A549 (cell line): ENCODE measurements around the gene RNF213. TPM values are rescaled to one million over a fixed set of nuclear protein-coding genes. Genes with fewer than 3 reads are reported as not detected.

Experiments used
- ATAC-seq, 2 experiments: fragments of 200-7000 bp in 1 of 2; fragments of >200 bp in 1 of 2; cut with Nextera tagmentation in 1 of 2; cut with Tn5 transposase in 1 of 2; 3 replicates each; pipeline versions ENCODE4 v1.8.0 to v1.9.1; 2018 to 2020; ENCODE audit warnings: mild to moderate bottlenecking in 1 of 2, moderate library complexity in 1 of 2
- CTCF ChIA-PET: fragments of 300-600 bp; sonication (Branson Sonifier 250); formaldehyde crosslinking; extraction: SDS; loops from one replicate; lab custom pipeline; 2021; ENCODE audit warnings: antibody characterized with exemption, inconsistent platforms; lab: Yijun Ruan, JAX
- POLR2A ChIA-PET: fragments of 350-600 bp; formaldehyde crosslinking; extraction: SDS; loops from one replicate; lab custom pipeline; 2021; ENCODE audit warnings: antibody characterized with exemption, inconsistent platforms; lab: Yijun Ruan, JAX
- DNase-seq, 2 experiments: peaks; one replicate each; pipeline versions ENCODE4 v3.0.0 to v3.0.0-alpha.2; 2011 to 2016; ENCODE audit warnings: low read depth in 1 of 2, low spot score in 1 of 2
- FAIRE-seq: peaks from 2 replicates; lab custom pipeline; 2011; peaks lifted over from hg19 to GRCh38; lab: Jason Lieb, UNC
- H3K27ac ChIP-seq, 2 experiments: fragments of >200 bp; sonication (Bioruptor Twin); formaldehyde crosslinking; 3 replicates each; pipeline ENCODE4 v1.5.1; 2016 to 2017
- H3K4me1 ChIP-seq: fragments of >200 bp; sonication (Bioruptor Twin); formaldehyde crosslinking; 3 replicates; pipeline ENCODE4 v1.6.1; 2016
- H3K4me2 ChIP-seq: fragments of >200 bp; sonication (Bioruptor Twin); formaldehyde crosslinking; 3 replicates; pipeline ENCODE4 v1.6.1; 2016
- H3K4me3 ChIP-seq: fragments of >200 bp; sonication (Bioruptor Twin); formaldehyde crosslinking; 3 replicates; pipeline ENCODE4 v1.5.1; 2016
- H3K9me3 ChIP-seq: fragments of >200 bp; sonication (Bioruptor Twin); formaldehyde crosslinking; 3 replicates; pipeline ENCODE4 v1.6.1; 2016
- ATOH8 ChIP-seq: fragments of 250-450 bp; sonication (Bioruptor Pico); IDR thresholded peaks from 2 replicates; pipeline ENCODE4 v1.5.0; 2020; ENCODE audit warnings: low read depth, mild to moderate bottlenecking, moderate library complexity
- BCL3 ChIP-seq: fragments of >200 bp; sonication (Bioruptor Twin); formaldehyde crosslinking; IDR thresholded peaks from 3 replicates; pipeline ENCODE4 v1.6.1; 2016
- BHLHE40 ChIP-seq: IDR thresholded peaks from 2 replicates; pipeline ENCODE4 v1.6.1; 2012; ENCODE audit warnings: low read depth, low read length, inconsistent platforms
- CBX2 ChIP-seq: fragments of 200-600 bp; sonication (generic); IDR thresholded peaks from 2 replicates; pipeline ENCODE4 v1.6.1; 2016; ENCODE audit warnings: low read depth, mild to moderate bottlenecking, borderline replicate concordance
- CHD2 ChIP-seq: fragments of 150-350 bp; IDR thresholded peaks from 2 replicates; pipeline ENCODE4 v1.6.1; 2014; ENCODE audit warnings: low read length; ENCODE audit not compliant: partially characterized antibody
- E2F6 ChIP-seq: IDR thresholded peaks from 2 replicates; pipeline ENCODE4 v1.6.1; 2012; ENCODE audit warnings: low read depth, borderline replicate concordance
- EHMT2 ChIP-seq: fragments of 200-600 bp; sonication (generic); IDR thresholded peaks from 2 replicates; pipeline ENCODE4 v1.6.1; 2016; ENCODE audit warnings: antibody characterized with exemption, low read depth, mild to moderate bottlenecking, moderate library complexity
- FOXS1 ChIP-seq: fragments of 250-450 bp; sonication (Bioruptor Pico); IDR thresholded peaks from 2 replicates; pipeline ENCODE4 v1.5.0; 2020; ENCODE audit warnings: mild to moderate bottlenecking, moderate library complexity
- HES2 ChIP-seq: fragments of >200 bp; sonication (Bioruptor Twin); formaldehyde crosslinking; IDR thresholded peaks from 2 replicates; pipeline ENCODE4 v1.6.1; 2016
- HOXB5 ChIP-seq: fragments of 250-450 bp; sonication (Bioruptor Pico); IDR thresholded peaks from 2 replicates; pipeline ENCODE4 v1.5.0; 2020; ENCODE audit warnings: mild to moderate bottlenecking, moderate library complexity
- JUN ChIP-seq, 2 experiments: fragments of >200 bp; sonication (Bioruptor Twin); formaldehyde crosslinking; IDR thresholded peaks; 2 replicates in 1 of 2; 3 replicates in 1 of 2; pipeline ENCODE4 v1.6.1; 2016 to 2017
- JUNB ChIP-seq: fragments of >200 bp; sonication (Bioruptor Twin); formaldehyde crosslinking; IDR thresholded peaks from 2 replicates; pipeline ENCODE4 v1.6.1; 2016
- KDM1A ChIP-seq: fragments of 200-600 bp; sonication (generic); IDR thresholded peaks from 2 replicates; pipeline ENCODE4 v1.6.1; 2016; ENCODE audit warnings: low read depth, mild to moderate bottlenecking
- KDM5A ChIP-seq: fragments of 200-600 bp; sonication (generic); IDR thresholded peaks from 2 replicates; pipeline ENCODE4 v1.6.1; 2016; ENCODE audit warnings: antibody characterized with exemption, mild to moderate bottlenecking
- NPAS2 ChIP-seq: fragments of 250-450 bp; sonication (Bioruptor Pico); IDR thresholded peaks from 2 replicates; pipeline ENCODE4 v1.8.0; 2022; ENCODE audit warnings: mild to moderate bottlenecking, moderate library complexity, borderline replicate concordance
- NR3C1 ChIP-seq: fragments of >200 bp; sonication (Bioruptor Twin); formaldehyde crosslinking; IDR thresholded peaks from 3 replicates; pipeline ENCODE4 v1.6.1; 2017
- RAD21 ChIP-seq, 2 experiments: fragments of >200 bp in 1 of 2; sonication (Bioruptor Twin) in 1 of 2; formaldehyde crosslinking in 1 of 2; IDR thresholded peaks in 1 of 2; conservative IDR thresholded peaks in 1 of 2; 2 replicates in 1 of 2; 3 replicates in 1 of 2; pipeline ENCODE4 v1.6.1; 2012 to 2018; ENCODE audit warnings: inconsistent platforms in 1 of 2
- TP53 ChIP-seq: fragments of 250-450 bp; sonication (Bioruptor Pico); IDR thresholded peaks from 2 replicates; pipeline ENCODE4 v1.5.0; 2021; ENCODE audit warnings: mild to moderate bottlenecking, moderate library complexity
- ZC3H11A ChIP-seq: fragments of 450-650 bp; IDR thresholded peaks from 2 replicates; pipeline ENCODE4 v1.6.1; 2014; ENCODE audit warnings: antibody characterized with exemption, mild to moderate bottlenecking
- ZSCAN20 ChIP-seq: fragments of 250-450 bp; sonication (Bioruptor Pico); IDR thresholded peaks from 2 replicates; pipeline ENCODE4 v1.8.0; 2022; ENCODE audit warnings: mild to moderate bottlenecking, moderate library complexity
- WGBS: methylation state at CpG from one replicate; pipeline ENCODE4 v1.1.6; 2017; ENCODE audit errors: missing lambda C conversion rate; 5-methylcytosine and 5-hydroxymethylcytosine counted together
- polyA plus RNA-seq, 4 experiments: library from polyadenylated mRNA; depleted of rRNA in 3 of 4; stranded (reverse); fragments of >200 nt; fragmentation: RNase III in 1 of 4; extraction: RNeasy Plus Mini Kit Qiagen cat#74134 plus additional on column Dnase treatment in 1 of 4; gene quantifications; 2 replicates in 3 of 4; 3 replicates in 1 of 4; pipeline ENCODE4 v1.2.3, GENCODE V29; 2011 to 2017

Gene RNF213
- polyA plus RNA-seq, 2 of the 4 experiments (the other 2 are of a cell fraction), result 59.1 to 127 TPM

GRCh38 chr17:80217703-80218362 lies 42.8 kb upstream of the RNF213 start:
- 95% methylated on average over 13 of the region's 13 CpGs for WGBS
- FAIRE-seq, result no peak

GRCh38 chr17:80218391-80218790 lies 42.3 kb upstream of the RNF213 start:
- FAIRE-seq, result no peak
- 95% methylated on average over 7 of the region's 7 CpGs for WGBS
- no peaks in the 10 kb centered on the region for H3K9me3 ChIP-seq
- POLR2A ChIA-PET, result interaction anchor here (0.6 kb wide), 1 partner anchor 117 kb away, joined by 6 read pairs; the partner anchor contains the start of gene GAA
- H3K27ac ChIP-seq, result no peak overlapping the region
- H3K4me2 ChIP-seq, result no peak overlapping the region
- no peak overlapping the region for H3K4me3 ChIP-seq
- CTCF ChIA-PET, result interaction anchor here (1.0 to 2.0 kb wide), 6 partner anchors 11 to 117 kb away, joined by 3 to 7 read pairs (median 6); partner anchors contain the start of gene GAA
- no peak for DNase-seq
- peaks cover 11% of the 10 kb centered on the region for H3K4me1 ChIP-seq
- TF ChIP-seq BHLHE40 (no peak), HES2 (no peak), KDM1A (no peak), JUN (IDR thresholded peaks at IDR 0.05) (no peak), FOXS1 (CRISPR knock-in tag) (no peak), JUNB (no peak), NPAS2 (CRISPR knock-in tag) (no peak), ATOH8 (no peak), ZSCAN20 (CRISPR knock-in tag) (no peak), KDM5A (no peak), EHMT2 (no peak), ZC3H11A (no peak)
- ATAC-seq, result no peak

More at GRCh38 chr17:80217703-80218362, 42.8 kb upstream of the RNF213 start:
- no peak overlapping the region for H3K4me2 ChIP-seq
- H3K4me1 ChIP-seq, result peaks cover 11% of the 10 kb centered on the region
- no peaks in the 10 kb centered on the region for H3K9me3 ChIP-seq
- no peak overlapping the region for H3K27ac ChIP-seq
- ChIA-PET POLR2A (no interaction called here), CTCF (interaction anchor here (0.6 to 2.0 kb wide), 7 partner anchors 11 to 135 kb away, joined by 3 to 7 read pairs (median 5); partner anchors contain the start of gene GAA)
- TF ChIP-seq E2F6 (no peak), BHLHE40 (no peak), HOXB5 (CRISPR knock-in tag) (no peak), ZSCAN20 (CRISPR knock-in tag) (no peak), BCL3 (no peak), RAD21 (conservative IDR thresholded peaks at IDR 0.05 in 1 of 2, IDR thresholded peaks at IDR 0.05 in 1 of 2) (no peak), NPAS2 (CRISPR knock-in tag) (no peak), TP53 (no peak), NR3C1 (no peak), ZC3H11A (no peak), CBX2 (no peak), CHD2 (no peak)
- no peak for DNase-seq
- no peak for ATAC-seq
- H3K4me3 ChIP-seq, result no peak overlapping the region
